ENCODE measurements around the gene OSER1.

GRCh38 chr20:44183282-44183681 is 27.3 kb downstream of the OSER1 start:
- no peak for TF ChIP-seq POLR2AphosphoS5 (IDR thresholded peaks at IDR 0.05)
- TF ChIP-seq CTCF (IDR thresholded peaks at IDR 0.05): no peak
- TF ChIP-seq EP300 (IDR thresholded peaks at IDR 0.05): no peak

Data from stomach (tissue), 4 donors.